SU-DHL-6 (cell line): ENCODE results near the gene RNF14.

Source experiments
- H2AFZ ChIP-seq: fragments of 200-600 bp; sonication (generic); 2 replicates; pipeline ENCODE4 v1.6.1; 2014; ENCODE audit warnings: low read depth, mild to moderate bottlenecking, moderate library complexity, mixed read lengths, antibody characterized with exemption, low read length; ENCODE audit not compliant: severe bottlenecking
- H3F3A ChIP-seq: fragments of 200-600 bp; shearing (Covaris generic); 2 replicates; pipeline ENCODE4 v1.6.0; 2016; ENCODE audit warnings: antibody characterized with exemption, mild to moderate bottlenecking; ENCODE audit not compliant: insufficient read depth
- H3K27ac ChIP-seq: fragments of 200-600 bp; sonication (generic); 2 replicates; pipeline ENCODE4 v1.5.1; 2016; ENCODE audit warnings: low read depth, mild to moderate bottlenecking, low read length, moderate library complexity, mixed read lengths
- H3K27me3 ChIP-seq: fragments of 200-600 bp; sonication (generic), shearing (Covaris generic); 2 replicates; pipeline ENCODE4 v1.6.0; 2014; ENCODE audit warnings: mild to moderate bottlenecking, low read length
- H3K36me3 ChIP-seq: fragments of 200-600 bp; sonication (generic); 2 replicates; pipeline ENCODE4 v1.6.1; 2014; ENCODE audit warnings: mild to moderate bottlenecking, low read length, mixed read lengths
- H3K4me2 ChIP-seq: fragments of 300-600, 200-600 bp; shearing (Covaris generic), sonication (generic); 2 replicates; pipeline ENCODE4 v1.6.0; 2014; ENCODE audit warnings: low read length, low read depth, mild to moderate bottlenecking; ENCODE audit not compliant: poor library complexity, severe bottlenecking
- H3K4me3 ChIP-seq: fragments of 200-600 bp; sonication (generic); 2 replicates; pipeline ENCODE4 v1.5.1; 2014; ENCODE audit warnings: antibody characterized with exemption, low read length, mild to moderate bottlenecking, mixed read lengths; ENCODE audit not compliant: insufficient read depth, poor library complexity, severe bottlenecking
- H3K79me2 ChIP-seq: fragments of 200-600 bp; sonication (generic); 2 replicates; pipeline ENCODE4 v1.6.1; 2014; ENCODE audit warnings: mild to moderate bottlenecking, low read length, moderate library complexity; ENCODE audit not compliant: insufficient read depth
- H3K9ac ChIP-seq: fragments of 200-600 bp; sonication (generic); 2 replicates; pipeline ENCODE4 v1.7.0; 2014; ENCODE audit warnings: mild to moderate bottlenecking, low read length
- H3K9me2 ChIP-seq: fragments of 200-600 bp; sonication (generic); replicated peaks from 2 replicates; pipeline ENCODE4 v1.6.1; 2014; ENCODE audit warnings: low read length; ENCODE audit not compliant: insufficient read depth
- H3K9me3 ChIP-seq: fragments of 200-600 bp; sonication (generic); 2 replicates; pipeline ENCODE4 v1.6.1; 2014; ENCODE audit warnings: low read length, mixed read lengths; ENCODE audit not compliant: insufficient read depth
- H4K20me1 ChIP-seq: fragments of 200-600 bp; sonication (generic); 2 replicates; pipeline ENCODE4 v1.6.1; 2014; ENCODE audit warnings: low read depth, mild to moderate bottlenecking, antibody characterized with exemption, low read length, moderate library complexity, mixed read lengths
- EZH2phosphoT487 ChIP-seq: fragments of 200-600 bp; sonication (generic), shearing (Covaris generic); conservative IDR thresholded peaks from 2 replicates; pipeline ENCODE4 v1.6.1; 2018; ENCODE audit warnings: mild to moderate bottlenecking, antibody characterized with exemption, low read length, moderate library complexity, mixed read lengths
- TF ChIP-seq, protein P1 (sequence below): fragments of 200-600 bp; sonication (generic); IDR thresholded peaks from one replicate; pipeline ENCODE4 v1.5.1; 2017; ENCODE audit warnings: antibody characterized with exemption, mild to moderate bottlenecking, low read length, moderate library complexity; ENCODE audit not compliant: insufficient read depth, poor library complexity, severe bottlenecking

The RNF14 gene

GRCh38 chr5:142009886-142010285 is 41.0 kb downstream of the RNF14 start:
- H3K9me3 ChIP-seq, result no peaks in the 10 kb centered on the region
- H3K36me3 ChIP-seq, result no peaks in the 10 kb centered on the region
- no peaks in the 10 kb centered on the region for H4K20me1 ChIP-seq
- H3K9ac ChIP-seq, result no peak overlapping the region
- no peaks in the 10 kb centered on the region for H3K27me3 ChIP-seq
- no peaks in the 10 kb centered on the region for H3F3A ChIP-seq
- no peak overlapping the region for H3K4me3 ChIP-seq
- H3K27ac ChIP-seq, result no peak overlapping the region
- TF ChIP-seq, protein P1, sequence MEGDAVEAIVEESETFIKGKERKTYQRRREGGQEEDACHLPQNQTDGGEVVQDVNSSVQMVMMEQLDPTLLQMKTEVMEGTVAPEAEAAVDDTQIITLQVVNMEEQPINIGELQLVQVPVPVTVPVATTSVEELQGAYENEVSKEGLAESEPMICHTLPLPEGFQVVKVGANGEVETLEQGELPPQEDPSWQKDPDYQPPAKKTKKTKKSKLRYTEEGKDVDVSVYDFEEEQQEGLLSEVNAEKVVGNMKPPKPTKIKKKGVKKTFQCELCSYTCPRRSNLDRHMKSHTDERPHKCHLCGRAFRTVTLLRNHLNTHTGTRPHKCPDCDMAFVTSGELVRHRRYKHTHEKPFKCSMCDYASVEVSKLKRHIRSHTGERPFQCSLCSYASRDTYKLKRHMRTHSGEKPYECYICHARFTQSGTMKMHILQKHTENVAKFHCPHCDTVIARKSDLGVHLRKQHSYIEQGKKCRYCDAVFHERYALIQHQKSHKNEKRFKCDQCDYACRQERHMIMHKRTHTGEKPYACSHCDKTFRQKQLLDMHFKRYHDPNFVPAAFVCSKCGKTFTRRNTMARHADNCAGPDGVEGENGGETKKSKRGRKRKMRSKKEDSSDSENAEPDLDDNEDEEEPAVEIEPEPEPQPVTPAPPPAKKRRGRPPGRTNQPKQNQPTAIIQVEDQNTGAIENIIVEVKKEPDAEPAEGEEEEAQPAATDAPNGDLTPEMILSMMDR, result no peak
- no peak for TF ChIP-seq EZH2phosphoT487
- H3K9me2 ChIP-seq, result no peaks in the 10 kb centered on the region
- no peaks in the 10 kb centered on the region for H3K79me2 ChIP-seq
- no peak overlapping the region for H3K4me2 ChIP-seq
- no peak overlapping the region for H2AFZ ChIP-seq

DNA sequence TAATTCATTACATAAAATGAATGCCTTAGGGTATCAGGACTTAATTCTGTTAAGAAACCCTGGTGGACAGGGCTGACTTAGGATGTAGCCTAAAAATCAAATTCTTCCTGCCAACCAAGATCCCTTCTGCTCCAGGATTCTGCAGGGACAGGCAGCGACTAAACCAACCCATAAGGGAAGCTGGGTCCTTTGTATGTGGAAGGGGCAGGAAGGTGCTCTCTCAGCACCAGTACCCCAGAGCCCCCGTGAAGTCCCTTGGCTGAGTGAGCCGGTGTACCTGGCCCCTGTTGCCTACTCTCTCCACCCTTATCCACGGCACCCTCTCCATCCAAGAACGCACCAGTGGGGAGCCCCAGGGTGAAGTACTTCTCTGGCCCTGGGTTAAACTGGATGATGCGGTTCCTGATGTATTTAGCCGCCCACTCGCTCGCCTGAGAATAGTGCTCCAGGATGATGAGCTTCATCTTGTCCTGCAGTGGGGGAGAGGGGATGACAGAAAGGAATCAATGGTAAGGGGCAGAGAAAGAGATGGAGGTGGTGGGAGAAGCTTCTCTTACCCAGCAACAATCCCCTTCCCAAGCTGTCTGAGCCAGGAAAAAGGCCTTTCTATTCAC is 42.8 kb downstream of the RNF14 start:
- no peaks in the 10 kb centered on the region for H3K9me3 ChIP-seq
- peak overlapping the region; percentile 80 for H3K4me2 ChIP-seq
- no peaks in the 10 kb centered on the region for H3K79me2 ChIP-seq
- no peaks in the 10 kb centered on the region for H3F3A ChIP-seq
- no peak for TF ChIP-seq EZH2phosphoT487
- TF ChIP-seq, protein P1, result no peak
- H2AFZ ChIP-seq, result no peak overlapping the region
- no peak overlapping the region for H3K9ac ChIP-seq
- H3K27ac ChIP-seq, result no peak overlapping the region
- no peak overlapping the region for H3K4me3 ChIP-seq
- no peaks in the 10 kb centered on the region for H3K9me2 ChIP-seq
- no peaks in the 10 kb centered on the region for H3K36me3 ChIP-seq
- no peaks in the 10 kb centered on the region for H4K20me1 ChIP-seq
- H3K27me3 ChIP-seq, result no peaks in the 10 kb centered on the region

DNA sequence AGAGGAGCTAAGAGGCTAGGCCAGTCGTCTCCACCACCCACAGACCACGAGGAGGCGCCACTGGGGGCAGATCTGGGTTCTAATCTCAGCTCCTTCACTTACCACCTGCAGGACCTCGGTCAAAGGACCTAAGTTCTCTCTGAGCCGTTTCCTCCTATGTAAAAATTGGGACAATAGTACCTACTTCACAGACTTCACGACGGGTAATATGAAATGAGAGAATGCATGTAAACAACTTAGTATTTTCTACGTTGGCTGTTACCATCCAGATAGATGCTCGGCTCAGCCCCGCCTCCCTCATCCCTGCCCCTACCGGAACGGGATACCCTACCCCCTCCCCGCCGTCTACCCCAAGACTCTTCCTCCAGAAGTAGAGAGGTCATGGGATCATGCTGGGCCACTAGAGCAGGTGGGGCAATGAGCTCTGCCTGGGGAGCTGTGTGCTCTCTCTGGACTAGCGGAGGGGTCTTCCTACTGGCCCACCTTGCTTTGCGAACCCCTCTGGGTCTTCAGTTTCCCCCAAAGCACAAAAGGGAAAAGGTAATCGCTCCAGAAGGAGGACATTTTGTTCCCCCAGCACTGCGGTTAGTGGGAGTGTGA is 43.4 kb downstream of the RNF14 start:
- H3K9ac ChIP-seq, result peak overlapping the region; percentile 67
- H3K27me3 ChIP-seq, result no peaks in the 10 kb centered on the region
- peak overlapping the region; percentile 84 for H2AFZ ChIP-seq
- no peak for TF ChIP-seq EZH2phosphoT487
- TF ChIP-seq, protein P1, result peak; percentile 50
- H3K36me3 ChIP-seq, result no peaks in the 10 kb centered on the region
- H3K9me3 ChIP-seq, result no peaks in the 10 kb centered on the region
- H3K4me2 ChIP-seq, result peak overlapping the region; percentile 80
- H3K79me2 ChIP-seq, result no peaks in the 10 kb centered on the region
- peak overlapping the region; percentile 67 for H3K4me3 ChIP-seq
- H3K9me2 ChIP-seq, result no peaks in the 10 kb centered on the region
- H4K20me1 ChIP-seq, result no peaks in the 10 kb centered on the region
- H3K27ac ChIP-seq, result no peak overlapping the region
- H3F3A ChIP-seq, result no peaks in the 10 kb centered on the region
